Parathyroid adenoma (tissue), 2 donors: ENCODE measurements around the gene TPP2.

Experiments
- H2AFZ ChIP-seq: fragments of 300-600 bp; sonication (generic); one replicate; pipeline ENCODE4 v1.7.0; 2017; ENCODE audit warnings: antibody characterized with exemption, mild to moderate bottlenecking
- H3K27ac ChIP-seq: fragments of 300-600 bp; sonication (generic); one replicate; pipeline ENCODE4 v1.7.0; 2017
- H3K27me3 ChIP-seq: fragments of 300-600 bp; sonication (generic); one replicate; pipeline ENCODE4 v1.7.0; 2017; ENCODE audit warnings: low read length; ENCODE audit not compliant: control insufficient read depth, insufficient read depth
- H3K36me3 ChIP-seq: fragments of 300-600 bp; sonication (generic); one replicate; pipeline ENCODE4 v1.7.0; 2017; ENCODE audit warnings: low read length; ENCODE audit not compliant: control insufficient read depth, insufficient read depth
- H3K4me1 ChIP-seq: fragments of 300-600 bp; sonication (generic); one replicate; pipeline ENCODE4 v1.7.0; 2017; ENCODE audit warnings: control low read depth
- H3K4me2 ChIP-seq: fragments of 300-600 bp; sonication (generic); one replicate; pipeline ENCODE4 v1.7.0; 2017; ENCODE audit warnings: low read length
- H3K4me3 ChIP-seq: fragments of 300-600 bp; sonication (generic); one replicate; pipeline ENCODE4 v1.7.0; 2017; ENCODE audit warnings: low read depth, low read length
- H3K79me2 ChIP-seq: fragments of 300-600 bp; sonication (generic); one replicate; pipeline ENCODE4 v1.7.0; 2017; ENCODE audit warnings: control low read depth
- H3K9ac ChIP-seq: fragments of 300-600 bp; sonication (generic); one replicate; pipeline ENCODE4 v1.7.0; 2017; ENCODE audit warnings: mild to moderate bottlenecking
- H3K9me3 ChIP-seq: fragments of 300-600 bp; sonication (generic); one replicate; pipeline ENCODE4 v1.7.0; 2017; ENCODE audit warnings: low read length; ENCODE audit not compliant: control insufficient read depth
- TF ChIP-seq, protein P1 (sequence below): fragments of 300-600 bp; sonication (generic); IDR thresholded peaks from one replicate; pipeline ENCODE4 v1.7.0; 2017; ENCODE audit warnings: antibody characterized with exemption, mild to moderate bottlenecking
- donor health status: primary hyperparathyroidism.

TPP2 gene

DNA sequence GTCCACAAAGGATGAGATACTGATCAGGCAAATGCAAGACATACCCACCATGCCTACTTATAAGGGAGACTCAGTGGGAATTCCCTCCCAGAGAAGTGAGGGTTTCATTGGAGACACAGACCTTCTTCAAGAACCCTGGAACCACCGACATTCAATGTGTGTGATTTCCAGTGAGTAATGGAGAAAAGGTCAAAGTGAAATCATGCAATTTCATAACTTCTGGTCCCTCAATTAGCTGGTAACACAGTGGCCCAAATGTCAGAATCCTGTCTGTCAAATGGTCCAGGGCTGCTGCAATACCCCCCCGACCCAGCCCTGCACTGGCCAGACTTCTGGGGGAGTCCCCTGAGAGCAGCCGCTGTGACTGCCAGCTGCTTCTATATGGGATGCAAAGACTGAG, 102.7 kb downstream of the TPP2 start:
- Histone ChIP-seq H3K9me3 (peaks cover 3% of the 10 kb centered on the region), H3K79me2 (no peaks in the 10 kb centered on the region), H2AFZ (no peak overlapping the region), H3K36me3 (no peaks in the 10 kb centered on the region), H3K27me3 (no peaks in the 10 kb centered on the region), H3K4me1 (no peaks in the 10 kb centered on the region), H3K4me2 (no peak overlapping the region), H3K9ac (no peak overlapping the region), H3K27ac (no peak overlapping the region), H3K4me3 (no peak overlapping the region)
- TF ChIP-seq, protein P1, sequence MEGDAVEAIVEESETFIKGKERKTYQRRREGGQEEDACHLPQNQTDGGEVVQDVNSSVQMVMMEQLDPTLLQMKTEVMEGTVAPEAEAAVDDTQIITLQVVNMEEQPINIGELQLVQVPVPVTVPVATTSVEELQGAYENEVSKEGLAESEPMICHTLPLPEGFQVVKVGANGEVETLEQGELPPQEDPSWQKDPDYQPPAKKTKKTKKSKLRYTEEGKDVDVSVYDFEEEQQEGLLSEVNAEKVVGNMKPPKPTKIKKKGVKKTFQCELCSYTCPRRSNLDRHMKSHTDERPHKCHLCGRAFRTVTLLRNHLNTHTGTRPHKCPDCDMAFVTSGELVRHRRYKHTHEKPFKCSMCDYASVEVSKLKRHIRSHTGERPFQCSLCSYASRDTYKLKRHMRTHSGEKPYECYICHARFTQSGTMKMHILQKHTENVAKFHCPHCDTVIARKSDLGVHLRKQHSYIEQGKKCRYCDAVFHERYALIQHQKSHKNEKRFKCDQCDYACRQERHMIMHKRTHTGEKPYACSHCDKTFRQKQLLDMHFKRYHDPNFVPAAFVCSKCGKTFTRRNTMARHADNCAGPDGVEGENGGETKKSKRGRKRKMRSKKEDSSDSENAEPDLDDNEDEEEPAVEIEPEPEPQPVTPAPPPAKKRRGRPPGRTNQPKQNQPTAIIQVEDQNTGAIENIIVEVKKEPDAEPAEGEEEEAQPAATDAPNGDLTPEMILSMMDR: no peak

DNA sequence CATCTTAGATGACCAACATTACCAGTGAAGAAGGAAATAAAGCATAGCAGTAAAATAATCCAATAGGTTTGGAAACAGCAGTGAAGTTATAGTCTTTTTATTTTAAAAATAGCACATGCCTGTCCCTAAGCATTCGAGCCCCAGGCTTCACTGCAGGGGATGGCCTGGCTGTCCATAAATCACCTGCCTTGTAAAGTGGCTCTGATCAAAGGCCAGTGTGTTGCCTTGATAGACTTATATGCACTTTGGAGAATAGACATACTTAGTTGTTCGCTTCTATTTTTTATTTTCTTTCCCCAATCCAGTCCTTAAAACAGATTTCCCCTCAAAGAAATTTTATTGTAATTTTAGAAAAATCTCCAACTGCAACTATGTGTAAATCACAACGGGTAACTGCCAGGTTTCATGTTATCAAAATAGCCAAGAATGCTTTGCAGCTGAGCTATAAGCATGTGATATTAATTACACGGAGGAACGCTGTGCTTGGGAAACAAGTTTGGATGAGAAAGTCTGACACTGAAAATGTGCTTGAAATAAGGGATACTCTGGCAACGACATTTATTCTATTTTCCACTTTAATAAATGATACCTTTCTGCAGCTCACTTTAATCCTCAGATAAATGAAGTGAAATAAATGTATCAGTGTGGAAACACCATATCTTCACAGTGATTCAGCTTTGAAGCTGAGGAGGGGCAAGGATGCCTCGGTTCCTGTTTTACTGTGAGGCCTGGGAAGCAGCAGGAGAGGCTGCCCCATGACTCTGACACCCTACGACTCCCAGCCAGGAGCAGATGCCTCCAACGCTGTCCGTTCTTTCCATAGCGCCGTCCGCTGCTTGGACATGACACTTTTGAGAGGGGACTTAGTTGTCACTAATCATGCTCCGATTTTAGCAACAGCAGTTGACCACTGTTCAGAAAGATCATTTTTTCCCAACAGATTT, 103.6 kb downstream of the TPP2 start:
- H3K4me1 ChIP-seq: no peaks in the 10 kb centered on the region
- H3K9me3 ChIP-seq: peaks cover 3% of the 10 kb centered on the region
- no peaks in the 10 kb centered on the region for H3K79me2 ChIP-seq
- H3K4me3 ChIP-seq: no peak overlapping the region
- TF ChIP-seq, protein P1: no peak
- no peak overlapping the region for H3K27ac ChIP-seq
- no peak overlapping the region for H2AFZ ChIP-seq
- H3K4me2 ChIP-seq: no peak overlapping the region
- H3K36me3 ChIP-seq: no peaks in the 10 kb centered on the region
- no peak overlapping the region for H3K9ac ChIP-seq
- H3K27me3 ChIP-seq: no peaks in the 10 kb centered on the region

DNA sequence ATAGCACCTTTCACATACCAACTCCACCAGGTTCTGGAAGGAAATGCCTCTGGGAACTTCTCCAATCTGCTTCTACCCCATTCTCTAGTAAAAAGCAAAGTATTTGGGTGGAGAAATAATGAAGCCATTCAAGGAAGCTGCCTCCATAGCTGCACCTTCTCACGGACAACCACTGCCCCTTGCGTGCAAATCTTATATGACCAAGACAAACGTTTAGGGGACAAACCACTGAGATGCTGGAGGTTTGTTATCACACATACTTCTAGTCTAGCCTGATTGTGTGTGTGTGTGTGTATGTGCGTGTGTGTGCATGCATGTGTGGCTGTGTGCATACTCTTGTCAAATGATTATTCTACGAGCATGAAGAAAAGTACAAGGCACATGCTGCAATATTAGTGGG, 104.5 kb downstream of the TPP2 start:
- H3K4me3 ChIP-seq: no peak overlapping the region
- no peaks in the 10 kb centered on the region for H3K36me3 ChIP-seq
- no peaks in the 10 kb centered on the region for H3K27me3 ChIP-seq
- TF ChIP-seq, protein P1: no peak
- H3K27ac ChIP-seq: no peak overlapping the region
- H3K9me3 ChIP-seq: peaks cover 3% of the 10 kb centered on the region
- H3K4me2 ChIP-seq: no peak overlapping the region
- no peak overlapping the region for H3K9ac ChIP-seq
- H2AFZ ChIP-seq: no peak overlapping the region
- H3K79me2 ChIP-seq: no peaks in the 10 kb centered on the region
- no peaks in the 10 kb centered on the region for H3K4me1 ChIP-seq

DNA sequence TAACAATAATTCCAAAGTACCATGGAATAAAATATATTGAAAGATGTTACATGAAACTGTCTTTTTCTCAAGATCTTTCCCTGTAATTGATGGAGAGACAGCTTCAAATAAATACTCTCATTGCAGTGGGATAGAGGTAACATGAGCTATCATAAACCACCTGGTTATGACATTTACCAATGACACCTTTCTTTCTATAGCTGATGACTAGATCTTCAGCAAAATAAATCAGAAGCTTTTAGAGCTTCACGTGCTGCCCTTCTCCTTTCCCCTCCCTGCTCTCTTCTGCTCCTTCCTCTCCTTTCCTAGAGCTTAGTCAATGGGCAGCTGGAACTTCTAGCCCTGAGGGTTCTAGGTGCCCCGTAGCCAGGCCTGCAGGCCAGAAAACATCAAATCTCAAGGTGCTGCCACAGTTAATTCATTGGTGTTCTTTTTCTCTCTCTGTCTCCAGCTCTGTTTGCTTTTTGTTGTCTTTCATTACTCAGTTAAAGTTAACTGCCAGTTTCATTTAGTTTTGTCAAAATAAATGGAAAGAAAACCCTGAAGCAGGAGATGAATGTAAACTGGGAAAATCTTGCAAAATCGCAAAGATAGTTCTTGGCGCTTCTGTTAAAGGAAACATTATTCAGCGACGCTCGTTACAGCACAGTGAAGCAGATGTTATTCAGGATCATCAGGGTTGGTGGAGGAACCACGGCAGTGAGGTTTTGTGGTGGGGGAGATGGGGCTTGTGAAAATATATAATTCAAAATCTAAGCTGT, 106.4 kb downstream of the TPP2 start:
- no peak overlapping the region for H3K4me3 ChIP-seq
- H3K27ac ChIP-seq: no peak overlapping the region
- H3K9ac ChIP-seq: no peak overlapping the region
- TF ChIP-seq, protein P1: no peak
- H3K4me1 ChIP-seq: no peaks in the 10 kb centered on the region
- H2AFZ ChIP-seq: no peak overlapping the region
- no peaks in the 10 kb centered on the region for H3K27me3 ChIP-seq
- H3K4me2 ChIP-seq: no peak overlapping the region
- no peaks in the 10 kb centered on the region for H3K36me3 ChIP-seq
- H3K79me2 ChIP-seq: no peaks in the 10 kb centered on the region
- H3K9me3 ChIP-seq: peaks cover 3% of the 10 kb centered on the region
